ENCODE data around the gene SLC16A13.
"Not testable (repeated sequence)": the region's sequence is repeated elsewhere in the genome, so short reads cannot be mapped to it uniquely, and the experiment has no call there.

The SLC16A13 gene

DNA sequence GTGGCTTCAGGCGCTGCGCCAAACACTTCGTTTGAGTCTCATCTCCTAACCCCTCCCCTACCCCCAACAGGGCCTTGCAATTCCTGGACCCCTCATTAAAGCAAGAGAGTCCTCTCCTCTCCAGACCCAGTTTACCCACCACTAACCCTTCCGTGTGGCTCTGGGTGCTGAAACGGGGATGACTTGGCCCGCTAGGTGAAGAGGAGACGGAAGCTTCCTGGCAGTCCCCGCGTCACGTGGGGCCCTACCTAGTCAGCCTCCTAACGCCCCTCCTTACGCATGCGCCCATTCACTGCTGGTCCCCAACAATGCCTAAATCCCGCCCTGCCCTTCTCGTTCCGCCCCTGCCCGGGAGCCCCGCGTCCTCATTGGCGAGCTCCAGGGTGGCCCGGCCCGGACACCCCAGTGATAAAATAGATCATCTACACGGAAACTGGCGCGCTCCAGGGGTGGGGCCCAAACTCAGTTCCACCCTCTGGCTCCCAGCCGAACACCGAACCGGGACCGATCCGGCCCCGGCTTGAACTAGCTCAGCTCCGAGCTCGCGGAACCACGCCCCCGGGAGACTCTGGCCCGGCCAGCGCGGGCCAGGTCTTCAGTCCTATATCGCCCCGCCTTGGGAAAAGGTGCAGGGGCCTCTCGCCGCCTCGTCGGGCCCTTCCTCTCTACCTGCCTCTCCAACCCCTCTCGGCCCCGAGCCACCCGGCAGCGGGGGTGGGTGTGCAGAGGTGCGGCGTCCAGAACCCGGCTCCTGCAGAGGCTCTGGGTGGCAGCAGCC lies at the start of gene SLC16A13:
Gene SLC16A13 (plus strand): TSS at position 425 of the 778 bp plus-strand sequence. CDS start 368 bp downstream, outside the sequence.
- peak; percentile 92 for FAIRE-seq

- FAIRE-seq = no peak
These were observed 49.1 kb upstream of the SLC16A13 start for GRCh38 chr17:6986676-6987075.

DNA sequence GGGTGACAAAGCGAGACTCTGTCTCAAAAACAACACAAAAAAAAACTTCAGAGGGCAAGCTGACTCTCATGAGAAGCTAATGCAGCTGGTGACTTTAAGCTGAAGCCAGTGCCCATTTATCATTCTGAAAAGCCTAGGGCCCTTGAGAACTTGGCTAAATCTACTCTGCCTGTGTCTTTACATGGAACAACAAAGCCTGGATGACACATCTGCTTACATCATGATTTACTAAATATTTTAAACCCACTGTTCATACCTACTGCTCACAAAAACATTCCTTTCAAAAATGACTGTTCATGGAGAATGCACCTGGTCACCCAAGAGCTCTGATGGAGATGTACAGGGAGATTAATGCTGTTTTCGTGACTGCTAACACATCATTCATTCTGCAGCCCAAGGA lies 46.0 kb upstream of the SLC16A13 start:
- FAIRE-seq = no peak

- FAIRE-seq = not testable (repeated sequence)
These were observed 42.2 kb upstream of the SLC16A13 start for GRCh38 chr17:6993613-6994056.

DNA sequence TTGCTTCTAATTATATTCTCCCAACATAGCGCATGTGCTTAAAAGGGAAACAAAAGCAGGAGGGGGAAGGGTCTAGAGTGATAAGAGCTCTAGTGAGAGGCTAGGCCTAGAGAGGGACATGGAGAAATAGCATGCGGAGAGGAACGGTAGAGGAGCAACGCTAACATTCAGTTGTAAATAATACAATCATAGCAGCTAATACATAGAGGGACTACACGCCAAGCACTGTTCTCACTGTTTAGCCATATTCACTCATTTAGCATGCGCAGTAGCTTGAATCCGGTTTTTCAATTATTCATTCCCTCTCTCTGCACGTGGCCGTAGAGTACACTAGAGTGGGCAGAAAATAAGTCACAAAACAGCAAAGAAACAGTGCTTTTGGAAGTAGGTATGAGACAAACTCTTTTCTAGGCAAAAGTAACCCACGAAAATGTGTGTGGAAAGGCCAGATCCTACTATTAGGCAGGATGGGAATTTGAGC lies 41.7 kb upstream of the SLC16A13 start:
- FAIRE-seq = no peak

DNA sequence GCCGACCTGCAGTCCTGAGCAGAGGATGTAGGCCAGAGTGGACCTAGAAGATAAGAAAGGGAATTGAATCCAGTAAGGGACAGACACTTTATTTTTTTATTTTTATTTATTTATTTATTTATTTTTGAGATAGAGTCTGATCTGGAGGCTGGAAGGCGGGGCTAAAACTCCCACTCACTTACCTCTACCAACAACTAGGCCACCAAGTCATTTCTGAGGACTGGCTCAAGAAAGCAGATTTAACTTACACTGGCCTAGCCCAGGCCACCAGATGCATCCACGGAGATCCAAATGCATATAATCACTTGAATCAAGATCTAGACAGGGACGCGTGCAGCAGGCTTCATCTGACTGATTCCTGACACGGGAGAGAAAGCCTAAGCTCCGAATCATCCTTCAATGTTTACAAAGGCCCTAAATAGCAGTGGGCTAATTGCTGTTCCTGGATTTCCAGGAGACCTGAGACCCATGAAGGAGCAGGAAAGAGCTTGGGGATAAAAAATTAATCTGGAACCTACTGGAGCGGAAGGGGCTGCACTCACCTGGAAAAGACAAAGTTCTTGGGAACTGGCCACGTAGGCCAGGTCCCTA lies 41.1 kb upstream of the SLC16A13 start:
- FAIRE-seq = no peak

DNA sequence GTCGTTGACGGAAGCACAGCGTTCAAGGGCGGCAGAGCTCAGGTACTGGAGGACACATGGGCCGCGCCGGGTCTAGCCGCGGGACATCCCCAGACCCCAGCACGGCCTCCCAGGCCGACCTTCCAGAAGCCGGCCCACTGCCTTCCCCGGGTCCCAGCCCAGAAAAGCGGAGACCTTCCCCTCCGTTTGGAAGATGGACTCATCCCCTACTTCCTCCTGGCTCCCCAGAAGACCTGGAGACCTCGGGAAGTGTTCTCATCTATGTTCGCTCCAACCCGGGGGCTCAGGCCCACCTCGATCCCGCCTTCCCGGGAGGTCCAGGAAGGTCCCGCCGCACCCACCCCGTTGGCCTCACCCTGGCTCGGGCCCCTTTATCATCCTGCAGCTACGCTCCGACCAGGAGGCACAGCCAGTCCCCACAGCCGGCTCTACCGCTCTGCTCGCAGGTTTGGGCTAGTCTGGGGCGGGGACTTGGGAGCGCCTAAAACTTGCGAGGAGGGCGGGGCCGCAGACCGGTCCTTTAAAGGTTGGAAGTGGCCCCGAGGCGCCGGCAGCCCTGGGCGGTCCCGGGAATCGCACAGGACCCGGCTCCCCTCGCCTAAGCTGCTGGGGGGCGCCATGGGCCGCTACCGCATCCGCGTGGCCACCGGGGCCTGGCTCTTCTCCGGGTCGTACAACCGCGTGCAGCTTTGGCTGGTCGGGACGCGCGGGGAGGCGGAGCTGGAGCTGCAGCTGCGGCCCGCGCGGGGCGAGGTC lies 40.1 kb upstream of the SLC16A13 start, which contains the start of gene ALOX12:
Gene ALOX12 (plus strand): TSS at position 550 of the 756 bp plus-strand sequence. CDS start 69 bp downstream, at position 619.
- no peak for FAIRE-seq

DNA sequence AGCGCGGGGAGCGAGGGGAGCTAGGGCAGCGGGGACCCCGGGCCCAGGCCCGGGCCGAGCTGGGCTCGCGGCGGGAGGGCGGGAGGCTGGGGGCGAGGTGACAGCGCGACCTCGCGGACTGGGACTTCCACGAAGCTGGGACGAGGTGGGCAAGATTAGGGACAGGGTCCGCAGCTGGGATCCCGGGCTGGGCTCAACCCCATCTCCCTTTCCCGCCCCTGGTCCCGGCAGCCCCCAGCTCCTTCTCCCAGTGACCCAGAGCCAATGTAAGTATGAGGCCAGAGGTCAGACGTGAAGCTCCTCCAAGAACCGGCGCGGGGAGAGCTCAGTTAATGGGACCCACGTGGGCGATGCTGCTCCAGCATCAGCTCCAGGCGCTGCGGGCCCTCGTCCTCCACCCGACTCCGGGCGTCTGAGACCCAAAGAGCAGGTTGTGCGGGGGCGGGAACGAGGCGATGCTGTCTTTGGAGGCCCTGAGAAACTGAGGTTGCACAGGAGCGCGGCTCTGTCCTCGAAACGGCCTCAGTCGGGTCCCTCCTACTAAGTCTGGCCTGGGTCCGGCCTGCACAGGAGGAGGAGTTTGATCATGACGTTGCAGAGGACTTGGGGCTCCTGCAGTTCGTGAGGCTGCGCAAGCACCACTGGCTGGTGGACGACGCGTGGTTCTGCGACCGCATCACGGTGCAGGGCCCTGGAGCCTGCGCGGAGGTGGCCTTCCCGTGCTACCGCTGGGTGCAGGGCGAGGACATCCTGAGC lies 39.4 kb upstream of the SLC16A13 start:
- no peak for FAIRE-seq

DNA sequence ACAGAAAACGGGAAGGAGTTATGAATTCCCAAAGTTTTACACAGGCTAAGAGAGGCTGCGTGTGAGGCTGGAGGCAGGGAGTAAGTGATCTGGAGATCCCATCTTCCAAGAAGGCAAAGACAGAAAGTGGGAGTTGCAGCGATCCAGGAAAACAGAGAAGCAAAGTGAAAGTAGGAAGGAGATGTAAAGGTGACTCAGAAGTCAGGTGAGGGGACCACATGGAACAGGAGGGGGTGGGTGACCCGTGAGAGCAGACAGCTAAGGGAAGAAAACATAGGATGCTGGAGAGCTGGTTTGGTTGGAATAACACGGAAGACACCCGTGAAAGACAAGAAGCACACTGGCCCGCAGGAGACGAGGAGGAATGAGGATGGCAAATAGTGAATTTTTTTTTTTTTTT lies 38.6 kb upstream of the SLC16A13 start:
- no peak for FAIRE-seq

DNA sequence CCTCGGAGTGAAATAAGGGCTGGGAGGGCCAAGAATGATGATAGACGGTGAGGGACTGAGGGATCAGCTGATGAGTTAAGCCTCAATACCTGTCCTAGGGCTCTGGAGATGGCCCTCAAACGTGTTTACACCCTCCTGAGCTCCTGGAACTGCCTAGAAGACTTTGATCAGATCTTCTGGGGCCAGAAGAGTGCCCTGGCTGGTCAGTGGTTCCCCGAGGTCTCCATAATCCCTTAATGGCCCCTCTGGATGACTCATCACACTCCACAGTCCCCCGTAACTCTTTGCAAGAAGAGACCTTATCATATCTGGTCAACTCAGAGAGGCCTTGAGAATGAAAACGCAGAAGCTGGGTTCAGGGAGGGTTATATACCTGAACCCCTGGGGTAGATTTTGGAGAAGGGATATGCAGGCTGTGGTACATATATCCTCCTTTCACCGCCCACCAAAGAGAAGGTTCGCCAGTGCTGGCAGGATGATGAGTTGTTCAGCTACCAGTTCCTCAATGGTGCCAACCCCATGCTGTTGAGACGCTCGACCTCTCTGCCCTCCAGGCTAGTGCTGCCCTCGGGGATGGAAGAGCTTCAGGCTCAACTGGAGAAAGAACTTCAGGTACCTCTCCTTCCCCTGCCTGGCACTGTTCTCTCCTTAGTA lies 36.8 kb upstream of the SLC16A13 start:
- no peak for FAIRE-seq

DNA sequence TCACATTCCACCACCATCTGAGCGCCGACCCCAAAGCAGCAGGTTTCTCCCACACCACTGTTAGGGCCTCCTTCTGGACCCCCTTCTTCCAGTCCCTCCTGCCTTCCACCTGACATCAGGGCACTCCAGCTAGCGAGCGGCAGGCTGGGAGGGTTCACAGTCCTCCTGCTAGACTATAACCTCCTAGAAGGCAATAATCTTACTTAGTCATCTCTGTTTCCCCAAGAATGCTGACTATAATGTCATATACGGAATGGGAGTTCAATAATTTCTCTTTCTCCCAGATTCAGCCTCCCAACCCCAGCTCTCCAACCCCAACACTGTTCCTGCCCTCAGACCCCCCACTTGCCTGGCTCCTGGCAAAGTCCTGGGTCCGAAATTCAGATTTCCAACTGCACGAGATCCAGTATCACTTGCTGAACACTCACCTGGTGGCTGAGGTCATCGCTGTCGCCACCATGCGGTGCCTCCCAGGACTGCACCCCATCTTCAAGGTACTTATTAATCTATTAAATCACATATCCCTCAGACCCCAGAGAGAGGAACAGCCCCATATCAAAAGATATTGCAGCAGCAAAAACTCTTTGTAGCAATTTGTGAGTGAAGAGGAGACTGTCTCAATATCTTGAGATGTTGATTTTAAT lies 34.4 kb upstream of the SLC16A13 start:
- no peak for FAIRE-seq

DNA sequence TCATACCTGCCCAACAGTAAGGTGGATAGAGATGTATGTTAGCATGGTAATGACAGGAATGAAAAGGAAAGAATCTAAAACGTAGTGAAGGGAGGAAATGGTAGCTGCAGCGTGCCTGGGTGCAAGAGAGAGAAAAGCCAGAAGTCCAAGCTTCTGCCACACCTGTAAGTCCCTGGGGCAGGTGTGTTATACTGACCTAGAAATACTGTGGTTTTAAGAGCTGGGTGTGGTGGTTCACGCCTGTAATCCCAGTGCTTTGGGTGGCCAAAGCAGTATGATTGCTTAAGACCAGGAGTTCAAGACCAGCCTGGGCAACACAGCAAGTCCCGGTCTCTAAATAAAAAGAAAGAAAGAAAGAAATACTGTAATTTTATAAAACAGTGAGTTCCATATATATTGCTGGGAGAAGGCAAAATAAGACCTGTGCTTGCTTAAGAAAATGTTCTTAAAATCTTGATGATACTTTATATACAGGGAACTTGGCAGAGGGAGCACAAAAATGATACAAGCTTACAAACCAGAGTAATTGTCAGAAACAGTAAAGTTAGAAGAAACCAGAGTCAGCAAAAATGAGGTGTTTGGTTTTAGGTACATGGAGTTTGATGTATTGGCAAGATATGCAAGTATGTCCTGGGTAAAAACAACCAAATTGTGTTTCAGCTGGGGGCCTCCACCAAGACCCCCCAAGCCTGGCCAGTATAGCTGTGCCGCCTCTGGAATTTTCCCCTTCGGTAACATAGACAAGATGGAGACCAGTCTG lies 33.3 kb upstream of the SLC16A13 start:
- no peak for FAIRE-seq

DNA sequence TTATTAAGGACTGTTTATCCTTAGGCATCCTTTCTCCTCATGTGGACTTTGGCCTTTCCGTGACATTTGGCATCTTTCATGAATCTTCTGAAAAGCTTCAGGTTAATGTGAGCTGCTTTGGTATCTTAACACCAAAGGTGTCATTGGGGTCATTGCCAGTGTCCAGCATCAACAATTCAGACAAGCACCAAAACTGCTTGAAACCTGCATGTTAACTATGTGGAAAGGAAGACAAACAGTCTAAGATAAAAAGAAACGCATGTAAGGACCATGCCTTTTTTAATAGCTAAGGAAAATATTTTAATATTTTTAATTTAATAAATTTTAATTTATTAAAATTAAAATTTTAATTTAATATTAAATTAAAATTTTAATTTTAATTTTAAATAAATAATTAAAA lies 32.1 kb upstream of the SLC16A13 start:
- peak; percentile 58 for FAIRE-seq

DNA sequence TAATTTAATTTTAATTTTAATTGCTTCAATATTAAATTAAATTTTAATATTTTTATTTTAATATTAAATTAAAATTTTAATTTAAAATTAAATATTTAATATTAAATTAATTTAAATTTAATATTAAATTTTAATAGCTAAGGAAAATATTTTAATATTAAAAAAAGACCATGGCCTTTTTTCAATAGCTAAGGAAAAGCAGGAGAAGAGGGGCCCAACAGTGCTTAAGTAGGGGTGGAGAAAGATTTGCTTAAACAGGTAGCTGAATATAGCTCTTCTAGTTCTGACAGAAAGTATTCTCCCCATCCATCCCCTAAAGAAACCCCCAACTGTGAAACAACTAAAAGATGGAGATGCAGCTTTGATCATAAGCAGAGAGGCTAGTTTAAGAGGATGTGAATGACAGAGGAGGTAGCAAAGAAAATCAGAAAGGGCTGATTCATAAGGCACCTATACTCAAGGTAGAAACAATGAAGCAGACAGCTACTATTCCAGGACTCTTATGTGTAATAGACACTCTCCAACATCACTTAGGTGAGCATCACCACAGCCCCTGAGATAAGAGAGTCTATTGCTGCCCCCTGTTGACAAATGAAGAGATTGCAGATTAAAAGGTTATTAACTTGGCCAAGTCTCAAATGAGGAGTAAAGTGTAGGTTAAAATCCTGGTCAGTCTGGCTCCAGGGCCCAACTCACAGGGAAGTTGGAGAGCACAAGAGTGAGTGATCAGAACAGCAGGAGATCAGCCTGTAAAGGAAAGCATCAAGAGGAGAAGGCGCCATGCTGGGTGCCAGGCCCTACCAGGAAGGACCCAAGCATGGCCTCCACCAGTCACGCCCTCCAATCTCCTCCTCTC lies 31.2 kb upstream of the SLC16A13 start:
- peak; percentile 99 for FAIRE-seq

DNA sequence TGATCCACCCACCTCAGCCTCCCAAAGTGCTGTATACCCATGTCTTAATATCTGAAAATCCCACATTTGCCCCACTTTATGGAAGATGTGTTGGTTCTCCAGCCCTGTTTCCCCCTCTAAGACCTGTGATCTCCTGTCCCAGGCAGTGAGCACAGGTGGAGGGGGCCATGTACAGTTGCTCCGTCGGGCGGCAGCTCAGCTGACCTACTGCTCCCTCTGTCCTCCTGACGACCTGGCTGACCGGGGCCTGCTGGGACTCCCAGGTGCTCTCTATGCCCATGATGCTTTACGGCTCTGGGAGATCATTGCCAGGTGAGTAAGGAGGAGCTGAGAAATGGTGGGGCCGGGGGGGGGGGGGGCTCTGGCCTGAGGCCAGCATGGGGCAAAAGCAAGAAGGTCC lies 30.1 kb upstream of the SLC16A13 start:
- no peak for FAIRE-seq

GRCh38 chr17:7007143-7007542 lies 28.7 kb upstream of the SLC16A13 start:
- FAIRE-seq = no peak

- FAIRE-seq = no peak
These were observed 25.3 kb upstream of the SLC16A13 start for GRCh38 chr17:7010523-7010922.

GRCh38 chr17:7011415-7011814 lies 24.4 kb upstream of the SLC16A13 start:
- no peak for FAIRE-seq

- FAIRE-seq = no peak
These were observed 23.9 kb upstream of the SLC16A13 start for GRCh38 chr17:7011942-7012254.

All from islet of Langerhans (tissue), 1 donor.